ENCODE measurements around the gene C8B. TPM values are rescaled to one million over a fixed set of nuclear protein-coding genes. Genes with fewer than 3 reads are reported as not detected.

The C8B gene
- total and polyA plus RNA-seq, 2 of the 13 experiments (the other 11 are each of a cell fraction or from before 2014, with no cell fraction given), result 8.4 to 11.3 TPM

- TF ChIP-seq FOXO4 (CRISPR knock-in tag; conservative IDR thresholded peaks at IDR 0.05) (no peak), TCF7 (IDR thresholded peaks at IDR 0.05; ENCODE audit: low read depth) (no peak), ZNF33B (CRISPR knock-in tag; IDR thresholded peaks at IDR 0.05) (no peak), ZNF430 (CRISPR knock-in tag; IDR thresholded peaks at IDR 0.05) (no peak), HDAC2 (CRISPR knock-in tag; IDR thresholded peaks at IDR 0.05) (no peak), SMARCC2 (IDR thresholded peaks at IDR 0.05) (no peak), ARID5B (CRISPR knock-in tag; IDR thresholded peaks at IDR 0.05) (no peak), TARDBP (CRISPR knock-in tag; IDR thresholded peaks at IDR 0.05) (no peak), SMARCE1 (IDR thresholded peaks at IDR 0.05; ENCODE audit: borderline replicate concordance) (no peak)
Observed at GRCh38 chr1:57010511-57010910, 44.7 kb upstream of the C8B start (continued).

- H3K4me2 ChIP-seq (ENCODE audit: low read depth, low read length), result no peak overlapping the region
- no peaks in the 10 kb centered on the region for H3K79me2 ChIP-seq (ENCODE audit: insufficient read depth, low read length)
- peaks cover 23% of the 10 kb centered on the region for H3K4me1 ChIP-seq (ENCODE audit: insufficient read depth, low read length)
- ATAC-seq (no peak), FAIRE-seq (no peak), DNase-seq (ENCODE audit: low spot score) (no peak)
- H3K27ac ChIP-seq (ENCODE audit: extremely low read length, insufficient read depth, low read length), result no peak overlapping the region
- H3K9ac ChIP-seq (ENCODE audit: insufficient read depth, low read depth, low read length), result no peak overlapping the region
- H3K27me3 ChIP-seq (ENCODE audit: control insufficient read depth in 1 of 2, insufficient read depth in 2 of 2, low read length in 2 of 2), result no peaks in the 10 kb centered on the region
- no TSS peak for BruUV-seq (replicated peaks)
- no peak overlapping the region for H2AFZ ChIP-seq (ENCODE audit: low read length)
- CTCF ChIA-PET (ENCODE audit: low intra/inter-chr PET ratio, low total read pairs), result no interaction called here
- intact Hi-C loops (cut with micrococcal nuclease; ENCODE audit: unreplicated experiment) (no loop called here), in situ Hi-C loops (cut with HindIII; ENCODE audit: extremely low pct_ligation_motif_present, low pct_unique_long_range_greater_than_20kb) (no loop called here)
- POLR2A ChIA-PET, result no interaction called here
- WGBS (ENCODE audit: low lambda C conversion rate), result 48% methylated on average over 2 of the region's 2 CpGs
- no peaks in the 10 kb centered on the region for H3K9me3 ChIP-seq (ENCODE audit: low read length)
- no peaks in the 10 kb centered on the region for H4K20me1 ChIP-seq (ENCODE audit: insufficient read depth, low read length)
- H3K4me3 ChIP-seq (replicated peaks in 1 of 3; ENCODE audit: insufficient read depth in 1 of 3, low read depth in 2 of 3, low read length in 3 of 3), result no peak overlapping the region
- no peaks in the 10 kb centered on the region for H3K36me3 ChIP-seq (replicated peaks in 1 of 2; ENCODE audit: control insufficient read depth in 1 of 2, insufficient read depth in 2 of 2, low read length in 2 of 2)
- no peak for TF ChIP-seq ZNF883 (CRISPR knock-in tag; IDR thresholded peaks at IDR 0.05; ENCODE audit: not compliant biosample characterization)
- no peak for TF ChIP-seq HNF4G (IDR thresholded peaks at IDR 0.05; ENCODE audit: borderline replicate concordance, low read depth, low read length)
- no peak for TF ChIP-seq HNF4G (CRISPR knock-in tag; IDR thresholded peaks at IDR 0.05; ENCODE audit: borderline replicate concordance, low read depth)
- TF ChIP-seq ZFP91 (CRISPR knock-in tag; IDR thresholded peaks at IDR 0.05; ENCODE audit: borderline replicate concordance), result no peak
- TF ChIP-seq PHF20 (CRISPR knock-in tag; IDR thresholded peaks at IDR 0.05), result no peak
- TF ChIP-seq TOPORS (CRISPR knock-in tag; IDR thresholded peaks at IDR 0.05), result no peak
- TF ChIP-seq ZNF749 (CRISPR knock-in tag; IDR thresholded peaks at IDR 0.05; ENCODE audit: borderline replicate concordance), result no peak
- no peak for TF ChIP-seq BATF2 (CRISPR knock-in tag; IDR thresholded peaks at IDR 0.05)
Observed at GRCh38 chr1:57007948-57008347, 42.1 kb upstream of the C8B start.

Data from HepG2 (cell line).